ENCODE data around the gene TP63. TPM values are rescaled to one million over a fixed set of nuclear protein-coding genes. Genes with fewer than 3 reads are reported as not detected.

Gene TP63
- total RNA-seq, 1 donor from 2014 or later, result 5.8 TPM

GRCh38 chr3:189909573-189909972, 278.4 kb downstream of the TP63 start:
- Mint-ChIP-seq H3K4me1 (ENCODE audit: unreplicated experiment) (no peaks in the 10 kb centered on the region), H3K9me3 (no peaks in the 10 kb centered on the region), H3K27me3 (no peaks in the 10 kb centered on the region), H3K4me3 (no peak overlapping the region), H3K27ac (no peak overlapping the region), H3K36me3 (no peaks in the 10 kb centered on the region)
- no peak for TF ChIP-seq CTCF (conservative IDR thresholded peaks at IDR 0.05)
- no peak for DNase-seq (ENCODE audit: extremely low spot score, unreplicated experiment)

- H3K36me3 Mint-ChIP-seq, result no peaks in the 10 kb centered on the region
- H3K4me3 Mint-ChIP-seq, result no peak overlapping the region
- H3K9me3 Mint-ChIP-seq, result no peaks in the 10 kb centered on the region
- H3K27me3 Mint-ChIP-seq, result no peaks in the 10 kb centered on the region
- no peak overlapping the region for H3K27ac Mint-ChIP-seq
- TF ChIP-seq CTCF (conservative IDR thresholded peaks at IDR 0.05), result no peak
- DNase-seq (ENCODE audit: extremely low spot score, unreplicated experiment), result no peak
- no peaks in the 10 kb centered on the region for H3K4me1 Mint-ChIP-seq (ENCODE audit: unreplicated experiment)
These were observed 279.8 kb downstream of the TP63 start for GRCh38 chr3:189911001-189911400.

DNA sequence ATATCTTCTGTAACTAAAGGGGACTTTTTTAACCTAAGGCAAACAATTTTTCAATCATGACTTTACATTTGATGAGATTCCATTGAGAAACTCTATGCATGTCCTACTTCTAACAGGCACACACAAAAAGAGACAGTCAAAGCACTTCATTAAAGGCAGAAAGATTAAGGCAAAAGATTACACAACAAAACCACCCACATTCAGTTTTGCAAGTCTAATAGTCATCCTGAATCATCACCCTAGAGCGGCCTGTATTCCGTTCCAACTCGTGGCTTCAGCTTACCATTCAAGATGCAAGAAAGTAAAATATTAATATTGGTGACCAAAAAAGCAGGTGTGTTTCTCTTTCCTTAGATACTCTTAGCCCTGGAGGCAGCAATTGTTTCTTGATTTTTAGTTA, 283.6 kb downstream of the TP63 start:
- Mint-ChIP-seq H3K27me3 (no peaks in the 10 kb centered on the region), H3K4me3 (no peak overlapping the region), H3K27ac (no peak overlapping the region), H3K36me3 (no peaks in the 10 kb centered on the region), H3K4me1 (ENCODE audit: unreplicated experiment) (no peaks in the 10 kb centered on the region), H3K9me3 (no peaks in the 10 kb centered on the region)
- TF ChIP-seq CTCF (conservative IDR thresholded peaks at IDR 0.05), result no peak
- DNase-seq (ENCODE audit: extremely low spot score, unreplicated experiment), result no peak

DNA sequence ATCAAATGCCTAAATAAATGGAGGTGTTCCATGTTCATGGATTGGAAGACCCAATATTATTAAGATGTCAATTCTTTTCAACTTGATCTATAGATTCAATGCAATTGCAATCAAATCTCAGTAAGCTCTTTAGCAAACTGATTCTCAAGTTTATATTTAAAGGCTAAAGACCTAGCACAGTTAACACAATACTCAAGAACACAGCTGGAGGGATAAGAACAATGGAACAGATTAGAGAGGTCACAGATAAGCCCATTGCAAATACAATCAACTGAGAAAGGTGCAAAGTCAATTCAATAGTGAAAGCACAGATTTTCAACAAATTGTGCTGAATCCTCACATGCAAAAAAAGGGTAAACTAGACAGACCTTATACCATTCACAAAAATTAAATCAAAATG, 290.6 kb downstream of the TP63 start:
- Mint-ChIP-seq H3K9me3 (no peaks in the 10 kb centered on the region), H3K4me1 (ENCODE audit: unreplicated experiment) (no peaks in the 10 kb centered on the region), H3K27ac (no peak overlapping the region), H3K4me3 (no peak overlapping the region), H3K27me3 (no peaks in the 10 kb centered on the region), H3K36me3 (no peaks in the 10 kb centered on the region)
- no peak for TF ChIP-seq CTCF (conservative IDR thresholded peaks at IDR 0.05)
- DNase-seq (ENCODE audit: extremely low spot score, unreplicated experiment), result no peak

DNA sequence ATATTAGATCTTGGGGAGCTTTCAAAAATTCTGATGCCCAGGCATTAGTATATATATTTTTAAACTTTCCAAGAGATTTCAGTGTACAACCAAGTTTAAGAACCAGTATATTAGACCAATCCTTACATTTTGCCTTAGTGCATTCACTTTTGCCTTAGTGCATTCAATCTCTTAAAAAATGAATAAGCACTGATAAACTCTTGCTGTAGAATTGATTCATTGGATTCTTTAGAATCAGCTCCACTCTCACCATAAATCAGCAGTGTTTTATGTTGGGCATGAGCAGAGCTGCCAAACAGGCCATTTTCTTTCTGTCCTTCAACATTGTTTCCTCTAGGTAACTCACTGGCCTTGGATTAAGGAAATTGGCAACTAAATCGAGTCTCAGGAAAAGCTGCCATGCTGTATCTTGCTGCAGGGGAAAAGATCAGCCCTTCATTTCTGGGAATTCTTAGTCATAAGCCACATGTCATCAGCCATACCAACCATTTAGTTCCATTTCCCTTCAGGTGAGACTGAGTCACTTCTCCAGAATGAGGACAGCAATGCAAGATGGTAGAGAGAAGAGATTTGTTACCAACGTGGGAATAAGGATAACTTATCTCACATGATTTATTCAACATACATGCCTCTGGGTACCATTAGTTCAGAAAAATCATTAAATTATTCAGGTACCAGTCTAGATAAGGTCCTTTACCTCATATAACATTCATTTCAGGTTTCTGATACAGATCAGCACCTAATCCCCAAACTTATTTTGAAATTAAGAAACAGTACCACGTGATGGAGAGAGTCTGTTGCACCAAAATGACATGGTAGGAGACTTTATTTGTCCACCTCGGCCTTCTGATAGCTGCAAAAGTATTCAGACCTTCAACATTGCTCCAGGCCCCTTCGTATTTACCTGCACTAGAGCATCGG, 297.0 kb downstream of the TP63 start:
- H3K27me3 Mint-ChIP-seq, result no peaks in the 10 kb centered on the region
- no peak for DNase-seq (ENCODE audit: extremely low spot score, unreplicated experiment)
- no peaks in the 10 kb centered on the region for H3K9me3 Mint-ChIP-seq
- no peaks in the 10 kb centered on the region for H3K4me1 Mint-ChIP-seq (ENCODE audit: unreplicated experiment)
- H3K4me3 Mint-ChIP-seq, result no peak overlapping the region
- H3K36me3 Mint-ChIP-seq, result no peaks in the 10 kb centered on the region
- no peak for TF ChIP-seq CTCF (conservative IDR thresholded peaks at IDR 0.05)
- H3K27ac Mint-ChIP-seq, result no peak overlapping the region
